NB4 (cell line): ENCODE measurements around the gene FKBP14.

ENCODE experiments used
- DNase-seq: peaks from one replicate; pipeline ENCODE4 v3.0.0; 2010; ENCODE audit warnings: low read depth
- H3K4me3 ChIP-seq: one replicate; pipeline ENCODE4 v1.5.1; 2011; ENCODE audit warnings: mild to moderate bottlenecking, low read depth, low read length, moderate library complexity
- CTCF ChIP-seq: IDR thresholded peaks from one replicate; pipeline ENCODE4 v1.5.1; 2012; ENCODE audit warnings: low read depth, low read length
- MAX ChIP-seq: IDR thresholded peaks from 2 replicates; pipeline ENCODE4 v1.6.1; 2011; ENCODE audit warnings: low read depth, low read length
- MYC ChIP-seq: IDR thresholded peaks from 2 replicates; pipeline ENCODE4 v1.6.1; 2011; ENCODE audit warnings: low read depth, low read length
- POLR2A ChIP-seq: IDR thresholded peaks from 2 replicates; pipeline ENCODE4 v1.6.1; 2011; ENCODE audit warnings: mild to moderate bottlenecking; ENCODE audit not compliant: insufficient read length; ENCODE audit errors: extremely low read depth

Gene FKBP14

GRCh38 chr7:29976266-29976665 lies 50.2 kb downstream of the FKBP14 start:
- TF ChIP-seq CTCF (no peak), POLR2A (no peak), MAX (no peak), MYC (no peak)
- no peak for DNase-seq

GRCh38 chr7:29975561-29975960 lies 50.9 kb downstream of the FKBP14 start:
- DNase-seq, result no peak
- TF ChIP-seq MAX, result no peak
- no peak for TF ChIP-seq POLR2A
- no peak for TF ChIP-seq MYC
- TF ChIP-seq CTCF, result no peak
- no peak overlapping the region for H3K4me3 ChIP-seq

More at GRCh38 chr7:29976266-29976665, 50.2 kb downstream of the FKBP14 start:
- H3K4me3 ChIP-seq, result no peak overlapping the region

GRCh38 chr7:29974286-29974685 lies 52.2 kb downstream of the FKBP14 start:
- DNase-seq, result no peak
- no peak overlapping the region for H3K4me3 ChIP-seq
- TF ChIP-seq CTCF, result no peak
- no peak for TF ChIP-seq MYC
- no peak for TF ChIP-seq MAX
- no peak for TF ChIP-seq POLR2A

GRCh38 chr7:29972315-29972669 lies 54.2 kb downstream of the FKBP14 start:
- H3K4me3 ChIP-seq, result no peak overlapping the region
- TF ChIP-seq MAX (no peak), CTCF (no peak), POLR2A (no peak), MYC (no peak)

GRCh38 chr7:29971566-29972314 lies 54.8 kb downstream of the FKBP14 start:
- no peak for TF ChIP-seq MYC
- TF ChIP-seq MAX, result no peak
- TF ChIP-seq CTCF, result no peak
- no peak for TF ChIP-seq POLR2A

More at GRCh38 chr7:29972315-29972669, 54.2 kb downstream of the FKBP14 start:
- no peak for DNase-seq

More at GRCh38 chr7:29971566-29972314, 54.8 kb downstream of the FKBP14 start:
- no peak overlapping the region for H3K4me3 ChIP-seq
- no peak for DNase-seq
